MM.1S (cell line): ENCODE measurements around the gene C16orf78.

Experiments used
- CTCF ChIP-seq: fragments of 300-600 bp; sonication (generic); IDR thresholded peaks from 2 replicates; pipeline ENCODE4 v1.5.1; 2016; ENCODE audit warnings: antibody characterized with exemption, low read length, mixed read lengths
- EZH2 ChIP-seq: fragments of 300-600 bp; sonication (generic); optimal IDR thresholded peaks from 2 replicates; pipeline ENCODE3; 2017; ENCODE audit warnings: low read depth, mild to moderate bottlenecking, antibody characterized with exemption, low read length, mixed read lengths
- EZH2phosphoT487 ChIP-seq: fragments of 300-600 bp; sonication (generic); IDR thresholded peaks from 2 replicates; pipeline ENCODE4 v1.6.1; 2018; ENCODE audit warnings: antibody characterized with exemption, low read length

- no peak for TF ChIP-seq CTCF
- TF ChIP-seq EZH2phosphoT487: no peak
- TF ChIP-seq EZH2: no peak
These were observed 22.7 kb downstream of the C16orf78 start for GRCh38 chr16:49396206-49396720.
